OCI-LY1 (cell line): ENCODE data around the gene EHMT2.
"Not testable (repeated sequence)": the region's sequence is repeated elsewhere in the genome, so short reads cannot be mapped to it uniquely, and the experiment has no call there.

Experiments
- H2AFZ ChIP-seq: fragments of 200-600 bp; sonication (generic), shearing (Covaris generic); 2 replicates; pipeline ENCODE4 v1.6.0; 2014; ENCODE audit warnings: antibody characterized with exemption, mild to moderate bottlenecking, low read length
- H3F3A ChIP-seq: fragments of 200-600 bp; sonication (generic), shearing (Covaris generic); 2 replicates; pipeline ENCODE4 v1.6.0; 2014; ENCODE audit warnings: mild to moderate bottlenecking, antibody characterized with exemption, low read length, moderate library complexity; ENCODE audit not compliant: insufficient read depth
- H3K27ac ChIP-seq: fragments of 200-600 bp; sonication (generic); 2 replicates; pipeline ENCODE4 v1.5.1; 2014; ENCODE audit warnings: low read length, mixed run types, mild to moderate bottlenecking, low read depth; ENCODE audit not compliant: poor library complexity, severe bottlenecking
- H3K27me3 ChIP-seq: fragments of 200-600 bp; sonication (generic); 2 replicates; pipeline ENCODE4 v1.6.0; 2014; ENCODE audit warnings: antibody characterized with exemption, mild to moderate bottlenecking, low read length, moderate library complexity; ENCODE audit not compliant: insufficient read depth
- H3K36me3 ChIP-seq: fragments of 200-600 bp; sonication (generic); 2 replicates; pipeline ENCODE4 v1.6.1; 2014; ENCODE audit warnings: mild to moderate bottlenecking, antibody characterized with exemption, low read length, moderate library complexity, mixed read lengths; ENCODE audit not compliant: insufficient read depth
- H3K4me1 ChIP-seq: fragments of 200-600 bp; sonication (generic); 2 replicates; pipeline ENCODE4 v1.5.1; 2014; ENCODE audit warnings: mild to moderate bottlenecking, low read length, moderate library complexity; ENCODE audit not compliant: insufficient read depth, severe bottlenecking
- H3K4me2 ChIP-seq: fragments of 200-600 bp; sonication (generic), shearing (Covaris generic); 2 replicates; pipeline ENCODE4 v1.6.1; 2014; ENCODE audit warnings: low read length
- H3K4me3 ChIP-seq: fragments of 200-600 bp; sonication (generic); 2 replicates; pipeline ENCODE4 v1.5.1; 2014; ENCODE audit warnings: low read length, low read depth, mild to moderate bottlenecking, mixed read lengths; ENCODE audit not compliant: poor library complexity, severe bottlenecking
- H3K79me2 ChIP-seq: fragments of 200-600 bp; shearing (Covaris generic); 2 replicates; pipeline ENCODE4 v1.6.1; 2016; ENCODE audit warnings: mixed run types, low read length, mixed read lengths; ENCODE audit not compliant: insufficient read depth
- H3K9ac ChIP-seq: fragments of 200-600 bp; sonication (generic), shearing (Covaris generic); 2 replicates; pipeline ENCODE4 v1.6.1; 2014; ENCODE audit warnings: mild to moderate bottlenecking, low read length, mixed read lengths
- H3K9me2 ChIP-seq: fragments of 200-600 bp; sonication (generic), shearing (Covaris generic); 2 replicates; pipeline ENCODE4 v1.6.1; 2014; ENCODE audit warnings: low read depth, mild to moderate bottlenecking, low read length, mixed read lengths
- H3K9me3 ChIP-seq: fragments of 200-600 bp; shearing (Covaris generic); 2 replicates; pipeline ENCODE4 v1.6.1; 2014; ENCODE audit warnings: low read length, mixed read lengths
- H4K20me1 ChIP-seq: fragments of 200-600 bp; sonication (generic), shearing (Covaris generic); 2 replicates; pipeline ENCODE4 v1.6.0; 2016; ENCODE audit warnings: mild to moderate bottlenecking, low read length; ENCODE audit not compliant: insufficient read depth
- EZH2 ChIP-seq: fragments of 200-600 bp; sonication (generic), shearing (Covaris generic); IDR thresholded peaks from 2 replicates; pipeline ENCODE4 v1.8.0; 2017; ENCODE audit warnings: borderline replicate concordance, mixed run types, mild to moderate bottlenecking, antibody characterized with exemption, low read length, moderate library complexity, mixed read lengths
- TF ChIP-seq, protein P1 (sequence below): fragments of 200-600 bp; sonication (generic), shearing (Covaris generic); IDR thresholded peaks from 2 replicates; pipeline ENCODE4 v1.5.1; 2017; ENCODE audit warnings: mild to moderate bottlenecking, antibody characterized with exemption, low read length, moderate library complexity, mixed read lengths

EHMT2 gene

DNA sequence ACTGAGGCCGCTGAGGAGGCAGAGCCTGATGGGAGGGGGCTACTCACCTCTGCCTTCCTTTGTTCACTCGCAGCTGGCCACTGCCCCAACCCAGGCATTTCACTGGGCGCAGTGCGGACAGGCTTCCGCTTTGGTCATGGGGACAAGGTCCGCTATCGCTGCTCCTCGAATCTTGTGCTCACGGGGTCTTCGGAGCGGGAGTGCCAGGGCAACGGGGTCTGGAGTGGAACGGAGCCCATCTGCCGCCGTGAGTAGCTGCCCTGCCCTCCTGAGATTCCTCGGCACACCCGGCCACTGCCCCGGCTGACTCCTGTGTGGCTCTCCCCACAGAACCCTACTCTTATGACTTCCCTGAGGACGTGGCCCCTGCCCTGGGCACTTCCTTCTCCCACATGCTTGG lies 36.0 kb upstream of the EHMT2 start:
- Histone ChIP-seq H3K27me3 (peaks cover 2% of the 10 kb centered on the region; the same call in 1 of the 2 replicates), H3K4me2 (no peak overlapping the region), H3K9me3 (no peaks in the 10 kb centered on the region), H3K9ac (no peak overlapping the region), H3K4me1 (no peaks in the 10 kb centered on the region), H3K9me2 (no peaks in the 10 kb centered on the region), H3K27ac (no peak overlapping the region), H3F3A (no peaks in the 10 kb centered on the region), H3K36me3 (no peaks in the 10 kb centered on the region), H4K20me1 (no peaks in the 10 kb centered on the region), H3K4me3 (no peak overlapping the region), H2AFZ (no peak overlapping the region), H3K79me2 (no peaks in the 10 kb centered on the region)
- no peak for TF ChIP-seq EZH2
- TF ChIP-seq, protein P1, sequence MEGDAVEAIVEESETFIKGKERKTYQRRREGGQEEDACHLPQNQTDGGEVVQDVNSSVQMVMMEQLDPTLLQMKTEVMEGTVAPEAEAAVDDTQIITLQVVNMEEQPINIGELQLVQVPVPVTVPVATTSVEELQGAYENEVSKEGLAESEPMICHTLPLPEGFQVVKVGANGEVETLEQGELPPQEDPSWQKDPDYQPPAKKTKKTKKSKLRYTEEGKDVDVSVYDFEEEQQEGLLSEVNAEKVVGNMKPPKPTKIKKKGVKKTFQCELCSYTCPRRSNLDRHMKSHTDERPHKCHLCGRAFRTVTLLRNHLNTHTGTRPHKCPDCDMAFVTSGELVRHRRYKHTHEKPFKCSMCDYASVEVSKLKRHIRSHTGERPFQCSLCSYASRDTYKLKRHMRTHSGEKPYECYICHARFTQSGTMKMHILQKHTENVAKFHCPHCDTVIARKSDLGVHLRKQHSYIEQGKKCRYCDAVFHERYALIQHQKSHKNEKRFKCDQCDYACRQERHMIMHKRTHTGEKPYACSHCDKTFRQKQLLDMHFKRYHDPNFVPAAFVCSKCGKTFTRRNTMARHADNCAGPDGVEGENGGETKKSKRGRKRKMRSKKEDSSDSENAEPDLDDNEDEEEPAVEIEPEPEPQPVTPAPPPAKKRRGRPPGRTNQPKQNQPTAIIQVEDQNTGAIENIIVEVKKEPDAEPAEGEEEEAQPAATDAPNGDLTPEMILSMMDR, result no peak

DNA sequence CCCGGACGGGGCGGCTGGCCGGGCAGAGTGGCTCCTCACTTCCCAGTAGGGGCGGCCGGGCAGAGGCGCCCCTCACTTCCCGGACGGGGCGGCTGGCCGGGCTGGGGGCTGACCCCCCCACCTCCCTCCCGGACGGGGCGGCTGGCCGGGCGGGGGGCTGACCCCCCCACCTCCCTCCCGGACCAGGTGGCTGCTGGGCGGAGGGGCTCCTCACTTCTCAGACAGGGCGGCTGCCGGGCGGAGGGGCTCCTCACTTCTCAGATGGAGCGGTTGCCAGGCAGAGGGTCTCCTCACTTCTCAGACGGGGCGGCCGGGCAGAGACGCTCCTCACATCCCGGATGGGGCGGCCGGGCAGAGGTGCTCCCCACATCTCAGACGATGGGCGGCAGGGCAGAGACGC lies 34.6 kb upstream of the EHMT2 start:
- not testable (repeated sequence) for H3K36me3 ChIP-seq, H3K9me3 ChIP-seq, H3F3A ChIP-seq, H3K4me2 ChIP-seq, H3K9me2 ChIP-seq, H3K4me1 ChIP-seq, H3K27me3 ChIP-seq, H3K27ac ChIP-seq, H3K79me2 ChIP-seq, H2AFZ ChIP-seq, H3K4me3 ChIP-seq, H4K20me1 ChIP-seq, H3K9ac ChIP-seq

DNA sequence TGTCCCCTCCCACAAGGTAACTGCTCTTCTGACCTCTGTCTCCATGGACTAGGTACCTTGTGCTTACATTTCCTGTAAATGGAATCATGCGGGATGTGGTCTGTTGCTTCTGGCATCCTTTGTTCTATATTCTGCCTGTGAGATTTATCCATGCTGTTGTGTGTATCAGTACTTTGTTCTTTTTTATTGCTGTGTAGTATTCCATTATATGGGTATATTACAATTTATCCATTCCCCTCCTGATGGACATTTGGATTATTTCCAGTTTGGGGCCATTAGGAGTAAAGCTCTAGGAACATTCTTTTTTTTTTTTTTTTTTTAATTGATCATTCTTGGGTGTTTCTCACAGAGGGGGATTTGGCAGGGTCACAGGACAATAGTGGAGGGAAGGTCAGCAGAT lies 33.5 kb upstream of the EHMT2 start:
- H3K79me2 ChIP-seq, result no peaks in the 10 kb centered on the region
- H3K27me3 ChIP-seq, result peaks cover 11% of the 10 kb centered on the region; the same call in 1 of the 2 replicates
- H3K36me3 ChIP-seq, result no peaks in the 10 kb centered on the region; the same call in 1 of the 2 replicates
- no peaks in the 10 kb centered on the region for H3F3A ChIP-seq
- no peak overlapping the region for H3K27ac ChIP-seq
- H3K4me1 ChIP-seq, result no peaks in the 10 kb centered on the region
- TF ChIP-seq, protein P1, result no peak
- TF ChIP-seq EZH2, result no peak
- no peak overlapping the region for H3K4me2 ChIP-seq
- no peak overlapping the region for H3K9ac ChIP-seq
- no peak overlapping the region for H2AFZ ChIP-seq
- no peaks in the 10 kb centered on the region; the same call in 1 of the 2 replicates for H3K9me3 ChIP-seq
- no peak overlapping the region for H3K4me3 ChIP-seq
- no peaks in the 10 kb centered on the region for H4K20me1 ChIP-seq
- H3K9me2 ChIP-seq, result no peaks in the 10 kb centered on the region

DNA sequence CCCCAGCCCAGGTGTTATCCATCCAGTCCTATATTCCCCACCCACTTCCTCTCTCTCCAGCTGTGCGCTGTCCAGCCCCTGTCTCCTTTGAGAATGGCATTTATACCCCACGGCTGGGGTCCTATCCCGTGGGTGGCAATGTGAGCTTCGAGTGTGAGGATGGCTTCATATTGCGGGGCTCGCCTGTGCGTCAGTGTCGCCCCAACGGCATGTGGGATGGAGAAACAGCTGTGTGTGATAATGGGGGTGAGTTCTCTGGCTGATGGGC lies 31.1 kb upstream of the EHMT2 start:
- H3K4me2 ChIP-seq, result no peak overlapping the region
- no peak overlapping the region for H2AFZ ChIP-seq
- H3K36me3 ChIP-seq, result no peaks in the 10 kb centered on the region; the same call in 1 of the 2 replicates
- no peak overlapping the region for H3K27ac ChIP-seq
- H3K4me1 ChIP-seq, result no peaks in the 10 kb centered on the region
- no peak overlapping the region for H3K4me3 ChIP-seq
- H3K9me2 ChIP-seq, result no peaks in the 10 kb centered on the region
- H3K9me3 ChIP-seq, result no peaks in the 10 kb centered on the region; the same call in 1 of the 2 replicates
- no peak overlapping the region for H3K9ac ChIP-seq
- H3K79me2 ChIP-seq, result no peaks in the 10 kb centered on the region
- H4K20me1 ChIP-seq, result no peaks in the 10 kb centered on the region
- no peaks in the 10 kb centered on the region for H3F3A ChIP-seq
- H3K27me3 ChIP-seq, result peaks cover 15% of the 10 kb centered on the region; the same call in 1 of the 2 replicates
- no peak for TF ChIP-seq EZH2
- TF ChIP-seq, protein P1, result no peak
